ENCODE data around the gene RTL10. TPM values are rescaled to one million over a fixed set of nuclear protein-coding genes. Genes with fewer than 3 reads are reported as not detected.
A peak's percentile ranks its signal among the peaks of the same experiment; 100 is the strongest.

RTL10 gene
- total and polyA plus RNA-seq, 2 donors (not counting 1 experiment from before 2014, with no cell fraction given) = 6.4 to 15.2 TPM

DNA sequence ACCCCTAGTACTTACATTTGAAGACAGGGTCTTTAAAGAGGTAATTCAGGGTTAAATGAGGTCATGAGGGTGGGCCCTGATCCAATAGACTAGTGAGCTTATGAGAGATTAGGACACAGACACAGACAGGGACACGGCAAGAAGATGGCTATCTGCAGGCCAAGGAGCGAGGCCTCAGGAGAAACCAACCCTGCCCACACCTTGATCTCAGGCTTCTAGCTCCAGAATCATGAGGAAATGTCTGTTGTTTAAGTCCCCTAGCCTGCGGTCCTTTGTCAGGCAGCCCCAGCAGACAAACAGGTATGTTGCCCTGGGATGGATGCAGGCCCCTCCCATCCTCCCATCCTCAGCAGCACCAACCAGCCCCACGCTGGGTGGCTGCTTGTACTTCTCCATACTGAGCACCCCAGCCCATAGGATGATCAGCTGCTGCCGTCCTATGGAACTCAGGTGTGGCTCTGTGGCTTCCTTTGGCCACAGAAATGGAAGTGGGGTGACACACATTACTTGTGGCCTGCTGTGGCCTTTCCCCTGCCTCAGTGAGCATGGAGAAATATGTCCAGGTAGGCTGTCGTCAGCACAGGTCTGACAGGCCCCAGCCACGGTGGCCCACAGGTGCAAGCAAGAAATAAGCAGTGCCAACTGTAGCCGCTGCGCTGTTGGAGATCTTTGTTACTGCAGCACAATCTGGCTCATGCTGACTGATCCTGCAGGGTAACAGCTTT, 7.9 kb downstream of the RTL10 start:
- no peak overlapping the region for H3K27ac Mint-ChIP-seq
- ATAC-seq (ENCODE audit: low read depth) = no peak
- Histone ChIP-seq H3K4me1 (ENCODE audit: control insufficient read depth in 2 of 2, insufficient read depth in 2 of 2, low read length in 2 of 2) (peaks cover 13 to 17% of the 10 kb centered on the region in 2 donors), H3K27ac (ENCODE audit: low read length in 2 of 2) (no peak overlapping the region), H3K4me3 (ENCODE audit: control extremely low read depth in 1 of 5, extremely low read depth in 1 of 5, insufficient read depth in 1 of 5, low read depth in 2 of 5, low read length in 4 of 5) (no peak overlapping the region), H3K4me2 (replicated peaks; ENCODE audit: low read depth, low read length, poor library complexity, severe bottlenecking) (no peak overlapping the region), H3K27me3 (replicated peaks in 1 of 4; ENCODE audit: control extremely low read depth in 1 of 4, control insufficient read depth in 3 of 4, insufficient read depth in 4 of 4, low read length in 3 of 4) (no peaks in the 10 kb centered on the region), H3K79me2 (ENCODE audit: control insufficient read depth, insufficient read depth, low read length) (peaks cover 26% of the 10 kb centered on the region), H3K9ac (ENCODE audit: low read length) (no peak overlapping the region), H2AFZ (ENCODE audit: insufficient read depth, low read depth, low read length, poor library complexity, severe bottlenecking) (no peak overlapping the region), H4K20me1 (ENCODE audit: control insufficient read depth, insufficient read depth, low read length, poor library complexity, severe bottlenecking) (peaks cover 45% of the 10 kb centered on the region), H3K9me3 (ENCODE audit: control extremely low read depth in 1 of 3, control insufficient read depth in 2 of 3, insufficient read depth in 1 of 3, low read length in 2 of 3) (peaks cover 0 to 5% (median 0%) of the 10 kb centered on the region in 3 donors), H3K36me3 (replicated peaks in 1 of 2; ENCODE audit: control extremely low read depth in 1 of 2, control insufficient read depth in 1 of 2, extremely low read depth in 1 of 2, insufficient read depth in 2 of 2, low read length in 1 of 2) (peaks cover 0 to 15% of the 10 kb centered on the region in 2 experiments)
- CTCF ChIA-PET = no interaction called here
- TF ChIP-seq EZH2 (IDR thresholded peaks at IDR 0.05; ENCODE audit: borderline replicate concordance, insufficient read depth, low read depth, low read length, poor library complexity, severe bottlenecking) (no peak), CTCF (IDR thresholded peaks at IDR 0.05) (no peak)
- intact Hi-C loops (cut with micrococcal nuclease) = no loop called here
- no peak overlapping the region for H3K4me3 Mint-ChIP-seq
- 96% methylated on average over 7 of the region's 9 CpGs for WGBS (ENCODE audit: insufficient coverage)
- H3K9me3 Mint-ChIP-seq (ENCODE audit: insufficient read depth) = no peaks in the 10 kb centered on the region
- H3K4me1 Mint-ChIP-seq = peaks cover 20% of the 10 kb centered on the region
- no peak for DNase-seq
- H3K27me3 Mint-ChIP-seq = no peaks in the 10 kb centered on the region
- POLR2A ChIA-PET = no interaction called here

GRCh38 chr22:19845054-19845722, 9.5 kb downstream of the RTL10 start:
- CTCF ChIA-PET = no interaction called here
- no peak overlapping the region for H3K27ac ChIP-seq (ENCODE audit: low read length in 2 of 2)
- no peak for ATAC-seq (ENCODE audit: low read depth)

More at GRCh38 chr22:19845054-19845722, 9.5 kb downstream of the RTL10 start:
- Mint-ChIP-seq H3K9me3 (ENCODE audit: insufficient read depth) (no peaks in the 10 kb centered on the region), H3K27ac (no peak overlapping the region), H3K4me3 (peak overlapping the region; percentile 32), H3K4me1 (peaks cover 22% of the 10 kb centered on the region), H3K27me3 (no peaks in the 10 kb centered on the region)
- 55% methylated on average over 7 of the region's 8 CpGs for WGBS (ENCODE audit: insufficient coverage)
- H3K4me3 ChIP-seq (ENCODE audit: control extremely low read depth in 1 of 5, extremely low read depth in 1 of 5, insufficient read depth in 1 of 5, low read depth in 2 of 5, low read length in 4 of 5) = no peak overlapping the region
- H4K20me1 ChIP-seq (ENCODE audit: control insufficient read depth, insufficient read depth, low read length, poor library complexity, severe bottlenecking) = peaks cover 30% of the 10 kb centered on the region
- TF ChIP-seq EZH2 (IDR thresholded peaks at IDR 0.05; ENCODE audit: borderline replicate concordance, insufficient read depth, low read depth, low read length, poor library complexity, severe bottlenecking) = no peak
- no peak for TF ChIP-seq CTCF (IDR thresholded peaks at IDR 0.05)
- H3K9me3 ChIP-seq (ENCODE audit: control extremely low read depth in 1 of 3, control insufficient read depth in 2 of 3, insufficient read depth in 1 of 3, low read length in 2 of 3) = peaks cover 0 to 5% (median 0%) of the 10 kb centered on the region in 3 donors
- intact Hi-C loops (cut with micrococcal nuclease) = no loop called here
- peaks cover 13 to 17% of the 10 kb centered on the region in 2 donors for H3K4me1 ChIP-seq (ENCODE audit: control insufficient read depth in 2 of 2, insufficient read depth in 2 of 2, low read length in 2 of 2)
- POLR2A ChIA-PET = no interaction called here
- no peak overlapping the region for H2AFZ ChIP-seq (ENCODE audit: insufficient read depth, low read depth, low read length, poor library complexity, severe bottlenecking)
- H3K4me2 ChIP-seq (replicated peaks; ENCODE audit: low read depth, low read length, poor library complexity, severe bottlenecking) = peak overlapping the region; percentile 63
- peaks cover 17% of the 10 kb centered on the region for H3K79me2 ChIP-seq (ENCODE audit: control insufficient read depth, insufficient read depth, low read length)
- DNase-seq = no peak
- H3K9ac ChIP-seq (ENCODE audit: low read length) = no peak overlapping the region
- no peaks in the 10 kb centered on the region for H3K27me3 ChIP-seq (replicated peaks in 1 of 4; ENCODE audit: control extremely low read depth in 1 of 4, control insufficient read depth in 3 of 4, insufficient read depth in 4 of 4, low read length in 3 of 4)
- H3K36me3 ChIP-seq (replicated peaks in 1 of 2; ENCODE audit: control extremely low read depth in 1 of 2, control insufficient read depth in 1 of 2, extremely low read depth in 1 of 2, insufficient read depth in 2 of 2, low read length in 1 of 2) = peaks cover 0 to 4% of the 10 kb centered on the region in 2 experiments

Data from B cell (primary cell).